ENCODE data around the gene BAIAP2L2. TPM values are rescaled to one million over a fixed set of nuclear protein-coding genes. Genes with fewer than 3 reads are reported as not detected.

The BAIAP2L2 gene
- polyA plus RNA-seq, 3 donors from 2014 or later: 0.21 TPM; not detected in 2

DNA sequence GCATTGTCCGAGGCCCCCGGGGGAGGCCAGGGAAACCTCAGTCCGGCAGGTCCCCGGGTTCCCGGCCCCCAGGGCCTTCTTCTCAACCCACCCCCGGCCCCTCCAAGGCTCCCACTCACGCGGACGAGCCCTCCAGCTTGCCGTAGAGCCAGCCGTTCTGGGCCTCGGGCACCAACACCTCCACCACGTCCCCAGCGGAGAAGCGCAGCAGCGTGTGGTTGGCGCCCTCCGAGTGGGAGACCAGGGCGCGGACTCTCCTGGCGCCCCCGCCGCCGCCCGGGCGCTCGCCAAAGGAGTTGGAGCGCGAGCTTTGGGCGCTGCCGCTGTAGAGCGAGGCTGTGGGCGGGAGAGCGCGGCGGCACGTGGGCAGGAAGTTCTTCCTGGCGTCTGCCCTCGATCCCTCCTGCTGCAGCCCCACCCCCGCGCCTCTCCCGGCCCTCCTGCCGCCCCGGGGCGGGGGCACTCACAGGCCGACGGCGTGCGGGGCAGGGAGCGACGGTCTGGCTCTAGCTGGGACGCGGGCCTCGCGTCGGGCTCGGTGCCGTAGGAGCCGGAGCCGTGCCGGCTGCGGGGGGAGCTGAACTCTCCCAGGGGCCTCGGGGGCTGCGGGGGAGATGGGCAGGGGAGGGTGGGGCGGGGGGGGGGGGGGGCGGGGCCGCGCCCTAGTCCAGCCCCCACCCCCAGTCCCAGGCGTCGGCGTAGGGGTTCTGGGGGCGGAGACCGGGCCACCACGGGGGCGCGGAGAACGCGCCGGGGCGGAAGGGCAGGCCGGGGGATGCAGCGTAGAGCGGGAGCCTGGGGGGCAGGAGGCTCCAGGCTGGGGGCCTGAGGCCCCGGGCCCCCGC lies 21.6 kb downstream of the BAIAP2L2 start:
- no peak for DNase-seq
- Mint-ChIP-seq H3K36me3 (peaks cover 8 to 21% (median 9%) of the 10 kb centered on the region in 3 donors), H3K27ac (no peak overlapping the region), H3K27me3 (ENCODE audit: low read depth in 3 of 3) (peaks cover 2 to 6% (median 4%) of the 10 kb centered on the region in 3 donors), H3K9me3 (no peaks in the 10 kb centered on the region), H3K4me1 (peaks cover 0 to 3% of the 10 kb centered on the region in 2 donors), H3K4me3 (no peak overlapping the region)

GRCh38 chr22:38087855-38088254 lies 22.6 kb downstream of the BAIAP2L2 start:
- Mint-ChIP-seq H3K27ac (no peak overlapping the region), H3K36me3 (peaks cover 5 to 12% (median 9%) of the 10 kb centered on the region in 3 donors), H3K9me3 (peaks cover 0 to 2% (median 0%) of the 10 kb centered on the region in 6 donors), H3K27me3 (ENCODE audit: low read depth in 3 of 3) (peaks cover 2 to 8% (median 4%) of the 10 kb centered on the region in 3 donors), H3K4me3 (peak overlapping the region in 3 of 5 donors; percentile 8 to 51 (median 47)), H3K4me1 (peaks cover 0 to 6% of the 10 kb centered on the region in 2 donors)
- DNase-seq: no peak

DNA sequence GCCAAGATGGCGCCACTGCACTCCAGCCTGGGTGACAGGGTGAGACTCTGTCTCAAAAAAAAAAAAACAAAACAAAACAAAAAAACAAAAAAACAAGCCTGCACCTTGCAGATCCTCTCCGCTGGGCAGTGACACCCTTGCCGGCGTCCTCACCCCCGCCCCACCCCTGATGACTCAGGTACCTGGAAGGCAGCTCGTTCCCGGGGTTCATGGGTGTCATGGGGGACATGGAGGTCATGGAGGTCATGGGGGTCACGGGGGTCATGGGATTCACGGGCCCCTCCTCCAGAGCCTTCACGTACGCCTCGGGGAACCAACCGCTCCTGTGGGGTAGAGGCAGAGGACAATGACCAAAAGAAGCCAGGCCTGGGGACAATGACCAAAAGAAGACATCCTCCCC lies 23.5 kb downstream of the BAIAP2L2 start:
- peaks cover 0 to 11% of the 10 kb centered on the region in 2 donors for H3K4me1 Mint-ChIP-seq
- H3K4me3 Mint-ChIP-seq: no peak overlapping the region
- peaks cover 2 to 8% (median 5%) of the 10 kb centered on the region in 3 donors for H3K27me3 Mint-ChIP-seq (ENCODE audit: low read depth in 3 of 3)
- no peak overlapping the region for H3K27ac Mint-ChIP-seq
- no peak for DNase-seq
- peaks cover 5 to 8% (median 8%) of the 10 kb centered on the region in 3 donors for H3K36me3 Mint-ChIP-seq
- H3K9me3 Mint-ChIP-seq: peaks cover 0 to 2% (median 0%) of the 10 kb centered on the region in 6 donors

DNA sequence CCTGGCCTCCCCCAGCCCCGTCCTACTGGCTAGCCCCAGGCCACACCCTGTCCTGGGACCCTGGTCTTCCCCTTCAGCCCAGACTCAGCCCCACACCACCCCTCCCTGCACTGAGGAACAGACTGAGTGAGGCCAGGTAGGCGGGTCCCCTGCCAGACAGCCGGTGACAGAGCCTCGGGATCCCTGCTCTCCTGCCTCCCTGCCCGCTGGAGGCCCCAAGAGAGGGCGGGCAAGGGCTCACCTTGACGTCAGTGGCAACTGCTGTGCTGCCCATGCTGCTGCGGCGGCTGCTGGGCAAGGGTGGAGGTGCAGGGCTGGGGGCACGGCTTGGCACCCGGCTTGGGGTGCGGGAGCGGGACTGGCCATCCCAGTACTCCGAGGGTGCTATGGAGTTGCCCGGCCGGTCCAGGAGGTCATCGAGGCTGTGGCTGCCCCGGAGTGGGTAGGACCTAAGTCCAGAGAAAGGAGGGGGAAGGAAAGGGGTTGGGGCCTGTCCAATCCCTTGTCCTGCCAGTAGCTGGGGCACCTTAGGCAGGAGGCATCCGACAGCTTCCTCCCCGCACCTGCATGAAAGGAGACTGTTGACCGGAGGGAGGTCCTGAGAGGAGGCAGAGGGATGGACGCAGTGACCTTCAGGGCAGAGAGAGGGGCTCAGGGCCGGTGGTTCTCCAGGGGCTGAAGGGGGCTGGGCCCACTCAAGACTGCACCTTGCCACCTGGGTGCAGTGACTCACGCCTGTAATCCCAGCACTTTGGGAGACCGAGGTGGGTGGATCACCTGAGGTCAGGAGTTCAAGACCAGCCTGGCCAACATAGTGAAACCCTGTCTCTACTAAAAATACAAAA lies 24.3 kb downstream of the BAIAP2L2 start:
- Mint-ChIP-seq H3K27me3 (ENCODE audit: low read depth in 3 of 3) (peaks cover 2 to 8% (median 5%) of the 10 kb centered on the region in 3 donors), H3K36me3 (peaks cover 4 to 5% (median 4%) of the 10 kb centered on the region in 3 donors), H3K4me1 (peaks cover 0 to 14% of the 10 kb centered on the region in 2 donors), H3K9me3 (peaks cover 0 to 2% (median 0%) of the 10 kb centered on the region in 6 donors), H3K4me3 (no peak overlapping the region), H3K27ac (no peak overlapping the region)
- DNase-seq: no peak

DNA sequence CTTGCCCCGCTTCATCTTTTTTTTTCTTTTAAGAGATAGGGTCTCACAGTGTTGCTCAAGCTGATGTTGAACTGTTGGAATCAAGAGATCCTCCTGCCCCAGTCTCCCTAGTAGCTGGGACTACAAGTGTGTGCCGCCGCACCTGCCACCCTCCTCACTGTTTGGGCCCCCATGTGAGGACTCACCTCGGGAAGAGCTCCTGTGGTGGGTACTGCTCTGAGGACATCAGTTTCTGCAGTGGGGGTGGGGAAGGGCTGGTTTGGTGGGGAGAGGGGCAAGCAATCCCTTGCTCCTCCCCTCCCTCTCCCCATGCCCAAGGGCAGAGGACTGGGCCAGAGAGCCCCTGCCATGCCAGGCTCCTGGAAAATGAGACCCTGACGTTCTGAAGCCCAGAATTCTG lies 25.0 kb downstream of the BAIAP2L2 start:
- peaks cover 4 to 5% (median 4%) of the 10 kb centered on the region in 3 donors for H3K36me3 Mint-ChIP-seq
- no peak overlapping the region for H3K27ac Mint-ChIP-seq
- H3K9me3 Mint-ChIP-seq: peaks cover 0 to 2% (median 0%) of the 10 kb centered on the region in 6 donors
- no peak for DNase-seq
- H3K4me1 Mint-ChIP-seq: peaks cover 0 to 14% of the 10 kb centered on the region in 2 donors
- no peak overlapping the region for H3K4me3 Mint-ChIP-seq
- H3K27me3 Mint-ChIP-seq (ENCODE audit: low read depth in 3 of 3): peaks cover 2 to 9% (median 6%) of the 10 kb centered on the region in 3 donors

DNA sequence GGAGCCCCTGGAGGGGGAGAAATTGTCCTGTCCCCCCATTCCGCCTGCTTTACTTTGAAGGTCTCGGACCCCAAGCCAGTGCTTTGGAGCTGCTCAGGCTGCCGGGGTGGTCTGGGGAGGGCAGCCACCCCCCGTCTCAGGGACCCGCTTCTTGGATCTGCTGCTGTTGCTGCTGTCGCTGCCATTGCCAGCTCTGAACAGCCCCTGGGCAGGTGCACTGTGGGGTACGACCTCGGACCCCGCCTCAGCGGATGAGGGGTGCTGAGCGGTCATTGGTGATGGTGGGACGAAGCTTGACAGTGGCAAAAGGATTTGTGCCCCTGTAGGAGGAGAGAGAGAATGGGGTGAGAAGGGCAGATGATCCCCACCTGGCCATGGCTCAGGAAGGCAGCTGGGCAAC lies 25.4 kb downstream of the BAIAP2L2 start:
- H3K9me3 Mint-ChIP-seq: peaks cover 0 to 2% (median 0%) of the 10 kb centered on the region in 6 donors
- peaks cover 4 to 5% (median 4%) of the 10 kb centered on the region in 3 donors for H3K36me3 Mint-ChIP-seq
- no peak overlapping the region for H3K27ac Mint-ChIP-seq
- H3K4me3 Mint-ChIP-seq: no peak overlapping the region
- DNase-seq: no peak
- H3K4me1 Mint-ChIP-seq: peaks cover 0 to 14% of the 10 kb centered on the region in 2 donors
- H3K27me3 Mint-ChIP-seq (ENCODE audit: low read depth in 3 of 3): peaks cover 2 to 10% (median 9%) of the 10 kb centered on the region in 3 donors

DNA sequence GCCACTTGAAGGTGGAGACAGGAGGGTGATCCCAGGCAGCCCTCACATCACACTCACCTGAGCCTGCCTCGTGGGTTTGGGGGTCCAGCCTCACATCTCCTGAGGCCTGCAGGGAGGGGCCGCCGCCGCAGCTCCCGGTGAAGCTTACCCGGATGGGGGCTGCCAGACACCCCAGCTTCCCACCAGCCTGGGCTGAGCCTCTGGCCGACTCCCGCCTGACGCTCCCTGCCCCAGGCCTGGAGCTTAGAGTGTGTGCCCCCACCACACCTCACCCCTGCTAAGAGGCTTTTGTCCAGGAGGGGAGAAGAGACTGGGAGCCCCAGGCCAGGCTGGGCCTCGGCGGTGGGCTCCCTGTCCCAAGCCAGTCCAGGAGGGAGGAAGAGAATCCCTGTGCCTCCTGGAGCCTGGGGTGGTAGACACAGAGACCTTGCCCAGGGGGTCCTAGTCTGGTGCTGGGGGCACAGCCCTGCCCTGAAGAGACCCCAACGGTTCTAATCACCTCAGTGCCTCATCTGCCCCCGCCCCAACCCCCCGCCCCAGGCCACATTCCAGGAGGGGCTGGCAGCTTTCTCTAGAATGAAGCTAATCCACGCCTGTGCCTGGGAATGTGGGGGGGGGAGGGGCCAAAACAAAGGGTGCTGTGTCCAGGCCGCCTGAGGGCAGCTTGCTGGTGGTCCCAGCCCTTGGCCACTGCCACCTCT lies 26.4 kb downstream of the BAIAP2L2 start, which contains the start of gene SLC16A8:
SLC16A8 (minus strand) TSS at position 254 of the 701 bp plus-strand sequence. CDS start 1,311 bp downstream, outside the sequence.
- Mint-ChIP-seq H3K27me3 (ENCODE audit: low read depth in 3 of 3) (peaks cover 2 to 14% (median 9%) of the 10 kb centered on the region in 3 donors), H3K9me3 (peaks cover 0 to 2% (median 0%) of the 10 kb centered on the region in 6 donors), H3K4me1 (peaks cover 0 to 14% of the 10 kb centered on the region in 2 donors), H3K36me3 (peaks cover 4 to 5% (median 4%) of the 10 kb centered on the region in 3 donors), H3K4me3 (peak within 1 kb of the TSS in 1 of 5 donors; percentile 38), H3K27ac (no peak within 1 kb of the TSS)
- DNase-seq: no peak

DNA sequence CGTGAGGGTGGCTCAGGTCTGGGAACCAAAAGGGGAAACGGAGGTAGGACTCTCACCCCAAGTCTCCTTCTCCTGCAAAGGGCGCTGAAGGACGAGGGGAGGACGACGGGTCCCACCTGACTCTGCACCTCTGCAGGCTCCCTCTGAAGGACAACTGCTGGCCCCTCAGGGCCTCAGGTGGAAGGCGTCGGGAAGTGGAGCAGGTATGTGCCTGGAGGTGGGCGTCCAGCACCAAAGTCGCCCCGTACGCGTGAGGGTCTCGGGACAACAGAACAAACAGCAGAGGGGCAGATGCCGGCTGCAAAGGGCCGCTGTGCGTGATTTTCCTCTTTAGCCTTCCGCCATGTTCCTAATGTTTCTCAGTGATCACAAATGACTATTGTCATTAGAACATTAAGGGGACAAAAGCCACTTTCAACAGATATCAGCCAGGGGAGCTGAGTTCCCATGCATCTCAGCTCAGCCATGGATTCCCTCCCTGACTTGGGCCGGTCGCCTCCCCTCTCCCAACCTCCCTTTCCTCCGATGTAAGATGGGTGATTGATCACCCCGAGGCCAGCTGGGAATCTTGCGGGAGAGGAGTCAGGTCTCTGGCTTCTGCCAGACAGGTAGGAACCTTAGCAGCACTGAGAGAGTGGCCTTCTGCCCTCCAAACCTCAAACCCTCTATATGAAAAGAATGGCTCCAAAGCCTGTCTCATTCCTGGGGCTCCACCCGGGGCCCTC lies 27.3 kb downstream of the BAIAP2L2 start:
- Mint-ChIP-seq H3K27me3 (ENCODE audit: low read depth in 3 of 3) (peaks cover 2 to 14% (median 9%) of the 10 kb centered on the region in 3 donors), H3K4me3 (peak overlapping the region in 1 of 5 donors; percentile 38)

DNA sequence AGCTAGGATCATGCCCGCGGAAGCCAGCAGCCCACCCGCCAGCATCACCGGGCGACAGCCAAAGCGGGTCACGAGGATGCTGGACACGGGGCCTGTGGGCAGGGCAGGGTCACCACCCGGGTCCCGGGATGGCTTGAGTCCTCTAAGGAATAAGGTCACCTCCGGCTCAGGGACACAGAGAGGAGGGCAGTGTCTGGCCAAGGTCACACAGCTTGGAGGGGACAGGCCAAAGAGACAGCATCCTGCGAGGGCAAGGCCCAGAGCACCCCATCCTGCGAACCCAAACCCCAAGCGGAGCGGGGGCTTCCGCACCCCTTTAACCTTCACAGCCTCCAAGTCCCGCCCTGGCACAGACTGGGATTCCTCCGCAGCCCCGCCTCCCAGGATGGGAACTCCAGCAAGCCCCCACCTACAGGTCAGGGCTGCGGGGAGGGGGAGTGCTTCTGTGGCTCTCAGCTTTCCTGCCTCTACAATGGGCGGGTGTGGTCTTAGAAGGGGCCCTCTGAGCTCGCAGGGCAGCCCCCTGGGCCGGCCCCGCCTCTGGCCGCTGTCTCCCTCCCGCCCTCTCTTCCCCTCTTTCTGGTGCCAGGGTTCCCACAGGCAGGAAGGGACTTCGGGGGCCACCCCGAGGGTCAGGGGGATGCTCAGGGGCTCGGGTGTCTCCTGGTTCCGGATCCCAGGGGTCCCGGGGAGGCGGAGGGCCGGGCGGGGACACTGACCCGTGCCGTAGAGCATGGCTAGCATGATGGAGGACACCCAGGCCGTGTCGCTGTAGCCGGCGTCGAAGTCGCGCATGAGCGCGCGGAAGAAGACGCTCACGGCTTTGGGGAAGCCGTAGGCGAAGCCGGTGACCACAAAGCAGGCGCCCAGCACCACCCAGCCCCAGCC lies 28.3 kb downstream of the BAIAP2L2 start:
- DNase-seq: peak; percentile 11 to 28 (median 14)
- H3K4me1 Mint-ChIP-seq: peaks cover 0 to 11% of the 10 kb centered on the region in 2 donors
- peaks cover 0 to under 1% (median 0%) of the 10 kb centered on the region in 3 donors for H3K36me3 Mint-ChIP-seq
- H3K27me3 Mint-ChIP-seq (ENCODE audit: low read depth in 3 of 3): peaks cover 0 to 11% (median 5%) of the 10 kb centered on the region in 3 donors
- H3K9me3 Mint-ChIP-seq: peaks cover 0 to 2% (median 0%) of the 10 kb centered on the region in 6 donors
- H3K4me3 Mint-ChIP-seq: peak overlapping the region; percentile 21 to 66 (median 49)
- H3K27ac Mint-ChIP-seq: no peak overlapping the region

More for the DNA sequence above, 27.3 kb downstream of the BAIAP2L2 start:
- DNase-seq: no peak
- H3K36me3 Mint-ChIP-seq: peaks cover 4 to 5% (median 4%) of the 10 kb centered on the region in 3 donors
- H3K4me1 Mint-ChIP-seq: peaks cover 0 to 13% of the 10 kb centered on the region in 2 donors
- peaks cover 0 to 2% (median 0%) of the 10 kb centered on the region in 6 donors for H3K9me3 Mint-ChIP-seq
- H3K27ac Mint-ChIP-seq: no peak overlapping the region

GRCh38 chr22:38081636-38081940 lies 28.9 kb downstream of the BAIAP2L2 start:
- no peak overlapping the region for H3K27ac Mint-ChIP-seq
- no peaks in the 10 kb centered on the region for H3K36me3 Mint-ChIP-seq
- peaks cover 0 to 11% (median 5%) of the 10 kb centered on the region in 3 donors for H3K27me3 Mint-ChIP-seq (ENCODE audit: low read depth in 3 of 3)
- H3K4me3 Mint-ChIP-seq: peak overlapping the region in 4 of 5 donors; percentile 20 to 66 (median 40)
- H3K9me3 Mint-ChIP-seq: peaks cover 0 to 2% (median 0%) of the 10 kb centered on the region in 6 donors
- no peak for DNase-seq
- peaks cover 0 to 11% of the 10 kb centered on the region in 2 donors for H3K4me1 Mint-ChIP-seq

DNA sequence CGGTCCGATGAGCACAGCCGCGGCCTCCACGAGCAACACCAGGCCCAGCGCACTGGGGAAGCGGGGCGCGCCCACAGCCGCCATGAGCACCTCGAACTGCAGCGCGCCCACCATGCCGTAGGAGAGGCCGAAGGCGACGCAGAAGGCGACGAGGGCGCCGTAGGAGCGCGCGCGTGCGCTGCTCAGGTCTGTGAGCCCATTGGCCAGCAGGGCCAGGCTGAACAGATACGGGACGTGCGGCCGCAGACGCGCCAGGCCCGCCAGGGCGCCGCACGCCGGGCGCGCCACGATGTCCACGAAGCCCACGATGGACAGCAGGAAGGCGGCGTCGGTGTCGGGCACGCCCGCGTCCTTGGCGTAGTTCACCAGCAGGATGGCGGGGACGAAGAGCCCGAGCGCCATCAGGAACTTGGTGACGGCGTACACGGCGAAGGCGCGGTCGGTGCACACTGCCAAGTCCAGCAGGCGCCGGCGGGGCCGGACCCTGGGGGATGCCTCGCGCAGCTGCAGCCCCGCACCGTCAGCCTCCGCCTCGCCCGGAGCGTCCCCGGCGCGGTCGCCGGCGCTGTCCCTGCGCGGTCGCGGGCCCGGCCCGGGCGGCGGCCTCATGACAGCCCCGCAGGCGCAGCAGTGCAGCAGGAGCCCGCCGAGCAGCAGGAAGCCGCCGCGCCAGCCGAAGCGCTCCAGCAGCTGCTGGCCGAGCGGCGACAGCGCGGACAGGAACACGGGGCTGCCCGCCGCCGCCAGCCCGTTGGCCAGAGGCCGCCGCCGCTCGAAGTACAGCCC lies 29.4 kb downstream of the BAIAP2L2 start:
- Mint-ChIP-seq H3K36me3 (no peaks in the 10 kb centered on the region), H3K27ac (no peak overlapping the region), H3K4me1 (peaks cover 0 to 11% of the 10 kb centered on the region in 2 donors), H3K4me3 (peak overlapping the region; percentile 18 to 46 (median 24)), H3K9me3 (peaks cover 0 to 2% (median 0%) of the 10 kb centered on the region in 6 donors), H3K27me3 (ENCODE audit: low read depth in 3 of 3) (peaks cover 0 to 11% (median 5%) of the 10 kb centered on the region in 3 donors)
- peak in 2 of 3 donors; percentile 27 for DNase-seq

Data from immature natural killer cell (primary cell).